HepG2 (cell line): ENCODE data around the gene IWS1. TPM values are rescaled to one million over a fixed set of nuclear protein-coding genes. Genes with fewer than 3 reads are reported as not detected.

ENCODE experiments used
- FOXO1 ChIP-seq: sonication (generic); formaldehyde crosslinking; IDR thresholded peaks from 2 replicates; pipeline ENCODE4 v1.4.0; 2020; ENCODE audit warnings: missing genetic modification reagents
- MED1 ChIP-seq: sonication (generic); formaldehyde crosslinking; IDR thresholded peaks from 2 replicates; pipeline ENCODE4 v1.4.0; 2020; ENCODE audit warnings: missing genetic modification reagents
- MIER3 ChIP-seq: IDR thresholded peaks from 2 replicates; pipeline ENCODE4 v1.6.1; 2016; ENCODE audit warnings: missing compliant biosample characterization, borderline replicate concordance
- NCOR1 ChIP-seq: fragments of 200-600 bp; sonication (generic); IDR thresholded peaks from 2 replicates; pipeline ENCODE4 v1.7.0; 2017; ENCODE audit warnings: antibody characterized with exemption, low read length, borderline replicate concordance
- NFATC3 ChIP-seq: sonication (generic); formaldehyde crosslinking; IDR thresholded peaks from 2 replicates; pipeline ENCODE4 v1.5.1; 2020; ENCODE audit warnings: mild to moderate bottlenecking, missing genetic modification reagents
- NKX3-1 ChIP-seq: sonication (generic); formaldehyde crosslinking; IDR thresholded peaks from 2 replicates; pipeline ENCODE4 v1.5.0; 2020; ENCODE audit warnings: missing genetic modification reagents
- NR2C2 ChIP-seq: sonication (generic); formaldehyde crosslinking; IDR thresholded peaks from 2 replicates; pipeline ENCODE4 v1.4.0; 2020; ENCODE audit warnings: missing genetic modification reagents, mild to moderate bottlenecking, moderate library complexity, borderline replicate concordance
- PRMT3 ChIP-seq: sonication (generic); formaldehyde crosslinking; IDR thresholded peaks from 2 replicates; pipeline ENCODE4 v1.8.1; 2022; ENCODE audit warnings: low read depth, mild to moderate bottlenecking, moderate library complexity, missing genetic modification reagents, borderline replicate concordance
- SP1 ChIP-seq, 2 experiments: fragments of 450-650 bp in 1 of 2; sonication (generic) in 1 of 2; formaldehyde crosslinking in 1 of 2; IDR thresholded peaks; 2 replicates each; pipeline versions ENCODE4 v1.4.0 to v1.6.1; 2016 to 2020; ENCODE audit warnings: missing genetic modification reagents in 1 of 2
- SUZ12 ChIP-seq: fragments of 150-350 bp; IDR thresholded peaks from 2 replicates; pipeline ENCODE4 v1.6.1; 2014; ENCODE audit warnings: low read depth, low read length
- ZBTB20 ChIP-seq: sonication (generic); formaldehyde crosslinking; IDR thresholded peaks from 2 replicates; pipeline ENCODE4 v1.8.1; 2023; ENCODE audit warnings: missing genetic modification reagents, low read depth, mild to moderate bottlenecking, borderline replicate concordance
- ZNF121 ChIP-seq: sonication (generic); formaldehyde crosslinking; IDR thresholded peaks from 2 replicates; pipeline ENCODE4 v1.5.0; 2020; ENCODE audit warnings: mild to moderate bottlenecking, missing genetic modification reagents
- ZNF280B ChIP-seq: sonication (generic); formaldehyde crosslinking; IDR thresholded peaks from 2 replicates; pipeline ENCODE4 v1.5.0; 2020; ENCODE audit warnings: missing genetic modification reagents, mild to moderate bottlenecking, borderline replicate concordance
- ZNF335 ChIP-seq: sonication (generic); formaldehyde crosslinking; IDR thresholded peaks from 2 replicates; pipeline ENCODE4 v1.4.0; 2020; ENCODE audit warnings: missing genetic modification reagents
- ZNF382 ChIP-seq: sonication (generic); formaldehyde crosslinking; IDR thresholded peaks from 2 replicates; pipeline ENCODE4 v1.5.0; 2020; ENCODE audit warnings: missing genetic modification reagents, mild to moderate bottlenecking, borderline replicate concordance
- ZNF44 ChIP-seq: sonication (generic); formaldehyde crosslinking; IDR thresholded peaks from 2 replicates; pipeline ENCODE4 v1.5.1; 2020; ENCODE audit warnings: mild to moderate bottlenecking, missing genetic modification reagents
- ZNF629 ChIP-seq: sonication (generic); formaldehyde crosslinking; conservative IDR thresholded peaks from 2 replicates; pipeline ENCODE4 v1.5.0; 2020; ENCODE audit warnings: missing genetic modification reagents
- ZSCAN20 ChIP-seq: sonication (generic); formaldehyde crosslinking; IDR thresholded peaks from 2 replicates; pipeline ENCODE4 v1.4.0; 2020; ENCODE audit warnings: missing genetic modification reagents, mild to moderate bottlenecking, borderline replicate concordance
- polyA plus RNA-seq, 8 experiments: library from polyadenylated mRNA; depleted of rRNA in 3 of 8; stranded (reverse) in 7 of 8; unstranded in 1 of 8; fragments of >200 nt; fragmentation: Illumina TruSeq in 4 of 8; extraction: Trizol in 4 of 8; gene quantifications; 2 replicates each; pipeline versions ENCODE4 v1.2.1 to v1.2.3, GENCODE V29; 2011 to 2016; ENCODE audit warnings: low read depth in 4 of 8, missing spikeins in 1 of 8, mixed read lengths in 1 of 8; ENCODE audit not compliant: insufficient read depth in 1 of 8
- total RNA-seq, 5 experiments: library from RNA; depleted of rRNA; stranded (reverse); fragments of >200 nt; fragmentation: Illumina TruSeq; extraction: Trizol; gene quantifications; 2 replicates each; pipeline ENCODE4 v1.2.3, GENCODE V29; 2016; ENCODE audit warnings: low read depth in 1 of 5
- TF ChIP-seq, protein P1 (sequence below): sonication (generic); formaldehyde crosslinking; IDR thresholded peaks from 2 replicates; pipeline ENCODE4 v1.9.0; 2021; ENCODE audit warnings: missing genetic modification reagents, mild to moderate bottlenecking, borderline replicate concordance
- TF ChIP-seq, protein P2 (sequence below): sonication (generic); formaldehyde crosslinking; IDR thresholded peaks from 2 replicates; pipeline ENCODE4 v1.4.0; 2020; ENCODE audit warnings: missing genetic modification reagents
- TF ChIP-seq, protein P3 (sequence below): sonication (generic); formaldehyde crosslinking; IDR thresholded peaks from 2 replicates; pipeline ENCODE4 v1.5.0; 2020; ENCODE audit warnings: missing genetic modification reagents
- TF ChIP-seq, protein P4 (sequence below): sonication (generic); formaldehyde crosslinking; IDR thresholded peaks from 2 replicates; pipeline ENCODE4 v1.8.0; 2022; ENCODE audit warnings: missing genetic modification reagents, mild to moderate bottlenecking, inconsistent platforms, borderline replicate concordance

The IWS1 gene
- total and polyA plus RNA-seq, 2 of the 13 experiments (the other 11 are each of a cell fraction or from before 2014, with no cell fraction given), result 28.9 to 62.3 TPM

GRCh38 chr2:127454595-127455565, 71.4 kb downstream of the IWS1 start (continued):
- TF ChIP-seq ZSCAN20 (no peak), ZBTB20 (CRISPR knock-in tag) (peak; percentile 99), ZNF44 (CRISPR knock-in tag) (no peak), SP1 (IDR thresholded peaks at IDR 0.05) (no peak), SP1 (CRISPR knock-in tag; IDR thresholded peaks at IDR 0.05) (0 out of 2 replicates have a peak, but pooled peaks have one; percentile 19), NR2C2 (CRISPR knock-in tag) (peak; percentile 95), ZNF335 (CRISPR knock-in tag) (peak; percentile 85; the same call in 1 of the 2 replicates), NFATC3 (CRISPR knock-in tag) (no peak), ZNF382 (CRISPR knock-in tag) (no peak), SUZ12 (no peak), NCOR1 (peak; percentile 100), FOXO1 (CRISPR knock-in tag) (peak; percentile 100), NKX3-1 (0 out of 2 replicates have a peak, but pooled peaks have one; percentile 54), PRMT3 (CRISPR knock-in tag) (no peak), ZNF121 (CRISPR knock-in tag) (no peak; the same call in none of the 2 replicates), ZNF280B (CRISPR knock-in tag) (0 out of 2 replicates have a peak, but pooled peaks have one; percentile 23), MIER3 (peak; percentile 94), ZNF629 (CRISPR knock-in tag) (peak; percentile 9), MED1 (CRISPR knock-in tag) (peak; percentile 98)
- TF ChIP-seq, protein P1, sequence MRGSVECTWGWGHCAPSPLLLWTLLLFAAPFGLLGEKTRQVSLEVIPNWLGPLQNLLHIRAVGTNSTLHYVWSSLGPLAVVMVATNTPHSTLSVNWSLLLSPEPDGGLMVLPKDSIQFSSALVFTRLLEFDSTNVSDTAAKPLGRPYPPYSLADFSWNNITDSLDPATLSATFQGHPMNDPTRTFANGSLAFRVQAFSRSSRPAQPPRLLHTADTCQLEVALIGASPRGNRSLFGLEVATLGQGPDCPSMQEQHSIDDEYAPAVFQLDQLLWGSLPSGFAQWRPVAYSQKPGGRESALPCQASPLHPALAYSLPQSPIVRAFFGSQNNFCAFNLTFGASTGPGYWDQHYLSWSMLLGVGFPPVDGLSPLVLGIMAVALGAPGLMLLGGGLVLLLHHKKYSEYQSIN (CRISPR knock-in tag), result no peak
- TF ChIP-seq, protein P2, sequence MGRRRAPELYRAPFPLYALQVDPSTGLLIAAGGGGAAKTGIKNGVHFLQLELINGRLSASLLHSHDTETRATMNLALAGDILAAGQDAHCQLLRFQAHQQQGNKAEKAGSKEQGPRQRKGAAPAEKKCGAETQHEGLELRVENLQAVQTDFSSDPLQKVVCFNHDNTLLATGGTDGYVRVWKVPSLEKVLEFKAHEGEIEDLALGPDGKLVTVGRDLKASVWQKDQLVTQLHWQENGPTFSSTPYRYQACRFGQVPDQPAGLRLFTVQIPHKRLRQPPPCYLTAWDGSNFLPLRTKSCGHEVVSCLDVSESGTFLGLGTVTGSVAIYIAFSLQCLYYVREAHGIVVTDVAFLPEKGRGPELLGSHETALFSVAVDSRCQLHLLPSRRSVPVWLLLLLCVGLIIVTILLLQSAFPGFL (CRISPR knock-in tag), result no peak
- TF ChIP-seq, protein P3, sequence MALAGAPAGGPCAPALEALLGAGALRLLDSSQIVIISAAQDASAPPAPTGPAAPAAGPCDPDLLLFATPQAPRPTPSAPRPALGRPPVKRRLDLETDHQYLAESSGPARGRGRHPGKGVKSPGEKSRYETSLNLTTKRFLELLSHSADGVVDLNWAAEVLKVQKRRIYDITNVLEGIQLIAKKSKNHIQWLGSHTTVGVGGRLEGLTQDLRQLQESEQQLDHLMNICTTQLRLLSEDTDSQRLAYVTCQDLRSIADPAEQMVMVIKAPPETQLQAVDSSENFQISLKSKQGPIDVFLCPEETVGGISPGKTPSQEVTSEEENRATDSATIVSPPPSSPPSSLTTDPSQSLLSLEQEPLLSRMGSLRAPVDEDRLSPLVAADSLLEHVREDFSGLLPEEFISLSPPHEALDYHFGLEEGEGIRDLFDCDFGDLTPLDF (CRISPR knock-in tag), result peak; percentile 74
- TF ChIP-seq, protein P4, sequence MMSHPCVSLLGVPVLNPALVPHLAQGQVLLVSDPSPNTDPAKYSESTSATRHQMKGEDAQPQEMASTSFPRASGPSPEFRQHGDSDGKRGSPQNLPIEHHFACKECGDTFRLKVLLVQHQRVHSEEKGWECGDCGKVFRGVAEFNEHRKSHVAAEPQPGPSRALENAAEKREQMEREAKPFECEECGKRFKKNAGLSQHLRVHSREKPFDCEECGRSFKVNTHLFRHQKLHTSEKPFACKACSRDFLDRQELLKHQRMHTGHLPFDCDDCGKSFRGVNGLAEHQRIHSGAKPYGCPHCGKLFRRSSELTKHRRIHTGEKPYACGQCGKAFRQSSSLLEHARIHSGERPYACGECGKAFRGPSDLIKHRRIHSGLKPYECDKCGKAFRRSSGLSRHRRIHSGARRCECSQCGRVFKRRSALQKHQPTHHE (CRISPR knock-in tag), result no peak; the same call in none of the 2 replicates
